CD4-positive, alpha-beta T cell treated with Interleukin-15 for 4 hours (primary cell): ENCODE measurements around the gene PRCP.
A peak's percentile ranks its signal among the peaks of the same experiment; 100 is the strongest.
"Not testable (repeated sequence)": the region's sequence is repeated elsewhere in the genome, so short reads cannot be mapped to it uniquely, and the experiment has no call there.

Experiments
- DNase-seq: peaks from one replicate; pipeline ENCODE4 v3.0.0-alpha.2; 2020; ENCODE audit warnings: low spot score

The PRCP gene

GRCh38 chr11:82900277-82901164 is at the start of gene PRCP:
TSS of gene PRCP (minus strand) at chr11:82900430. CDS start at chr11:82900402, 28 bp downstream.
- peak; percentile 92 for DNase-seq

GRCh38 chr11:82949352-82949751 is 49.1 kb upstream of the PRCP start:
- no peak for DNase-seq

GRCh38 chr11:82945682-82946081 is 45.5 kb upstream of the PRCP start:
- no peak for DNase-seq

GRCh38 chr11:82945041-82945440 is 44.8 kb upstream of the PRCP start:
- DNase-seq = not testable (repeated sequence)

GRCh38 chr11:82944198-82944597 is 44.0 kb upstream of the PRCP start:
- no peak for DNase-seq

GRCh38 chr11:82943430-82943829 is 43.2 kb upstream of the PRCP start:
- DNase-seq = not testable (repeated sequence)

GRCh38 chr11:82942376-82942775 is 42.1 kb upstream of the PRCP start:
- no peak for DNase-seq

GRCh38 chr11:82939456-82939855 is 39.2 kb upstream of the PRCP start:
- DNase-seq = no peak

- DNase-seq = no peak
These were observed 37.3 kb upstream of the PRCP start for GRCh38 chr11:82937554-82937953.

GRCh38 chr11:82936261-82936660 is 36.0 kb upstream of the PRCP start:
- DNase-seq = no peak

- no peak for DNase-seq
These were observed 32.3 kb upstream of the PRCP start for GRCh38 chr11:82932564-82932963.

- no peak for DNase-seq
These were observed 30.5 kb upstream of the PRCP start for GRCh38 chr11:82930734-82931133.

- no peak for DNase-seq
These were observed 30.0 kb upstream of the PRCP start for GRCh38 chr11:82930229-82930628.

- DNase-seq = no peak
These were observed 28.9 kb upstream of the PRCP start for GRCh38 chr11:82929121-82929520.

GRCh38 chr11:82927264-82927880 is 27.1 kb upstream of the PRCP start:
- peak; percentile 76 for DNase-seq

GRCh38 chr11:82924522-82925224 is 24.4 kb upstream of the PRCP start:
- no peak for DNase-seq

GRCh38 chr11:82922396-82923173 is 22.4 kb upstream of the PRCP start:
- DNase-seq = not testable (repeated sequence)

GRCh38 chr11:82920227-82920626 is 20.0 kb upstream of the PRCP start:
- peak; percentile 37 for DNase-seq

GRCh38 chr11:82919786-82920185 is 19.6 kb upstream of the PRCP start:
- DNase-seq = not testable (repeated sequence)

- no peak for DNase-seq
These were observed 8.9 kb upstream of the PRCP start for GRCh38 chr11:82909015-82909640.

GRCh38 chr11:82908311-82908710 is 8.1 kb upstream of the PRCP start:
- DNase-seq = no peak
